HepG2 (cell line): Measurements from ENCODE around the gene ANAPC2. TPM values are rescaled to one million over a fixed set of nuclear protein-coding genes. Genes with fewer than 3 reads are reported as not detected.

ENCODE experiments used
- CENPX ChIP-seq: sonication (generic); formaldehyde crosslinking; IDR thresholded peaks from 2 replicates; pipeline ENCODE4 v1.9.0; 2021; ENCODE audit warnings: mild to moderate bottlenecking, missing genetic modification reagents, moderate library complexity
- ERF ChIP-seq: IDR thresholded peaks from 2 replicates; pipeline ENCODE4 v1.6.1; 2018; ENCODE audit warnings: missing biosample characterization, missing genetic modification reagents
- ESRRA ChIP-seq: sonication (generic); formaldehyde crosslinking; IDR thresholded peaks from 2 replicates; pipeline ENCODE4 v1.5.1; 2020; ENCODE audit warnings: mild to moderate bottlenecking, low read depth, missing genetic modification reagents
- NAIF1 ChIP-seq: sonication (generic); formaldehyde crosslinking; IDR thresholded peaks from 2 replicates; pipeline ENCODE4 v1.5.0; 2020; ENCODE audit warnings: mild to moderate bottlenecking, missing genetic modification reagents, borderline replicate concordance
- NFIB ChIP-seq: sonication (generic); formaldehyde crosslinking; IDR thresholded peaks from 2 replicates; pipeline ENCODE4 v1.9.0; 2021; ENCODE audit warnings: missing genetic modification reagents, mild to moderate bottlenecking, borderline replicate concordance
- RAD21 ChIP-seq: fragments of 450-650 bp; formaldehyde crosslinking; IDR thresholded peaks from 2 replicates; pipeline ENCODE4 v1.5.0; 2020; ENCODE audit warnings: mild to moderate bottlenecking
- SIX1 ChIP-seq: sonication (generic); formaldehyde crosslinking; IDR thresholded peaks from 2 replicates; pipeline ENCODE4 v1.4.0; 2020; ENCODE audit warnings: missing genetic modification reagents, borderline replicate concordance
- TCF7L2 ChIP-seq: IDR thresholded peaks from 2 replicates; pipeline ENCODE4 v1.6.1; 2011; ENCODE audit warnings: mild to moderate bottlenecking, low read depth, low read length, moderate library complexity
- ZFP37 ChIP-seq: sonication (generic); formaldehyde crosslinking; IDR thresholded peaks from 2 replicates; pipeline ENCODE4 v1.4.0; 2020; ENCODE audit warnings: missing genetic modification reagents, borderline replicate concordance
- ZNF274 ChIP-seq: sonication (generic); formaldehyde crosslinking; IDR thresholded peaks from 2 replicates; pipeline ENCODE4 v1.5.1; 2020; ENCODE audit warnings: mild to moderate bottlenecking, missing genetic modification reagents
- ZNF879 ChIP-seq: sonication (generic); formaldehyde crosslinking; IDR thresholded peaks from 2 replicates; pipeline ENCODE4 v1.8.1; 2023; ENCODE audit warnings: missing genetic modification reagents
- ZSCAN20 ChIP-seq: sonication (generic); formaldehyde crosslinking; IDR thresholded peaks from 2 replicates; pipeline ENCODE4 v1.4.0; 2020; ENCODE audit warnings: missing genetic modification reagents, mild to moderate bottlenecking, borderline replicate concordance
- ZSCAN21 ChIP-seq: sonication (generic); formaldehyde crosslinking; IDR thresholded peaks from 2 replicates; pipeline ENCODE4 v1.8.0; 2022; ENCODE audit warnings: mild to moderate bottlenecking, missing genetic modification reagents, moderate library complexity, borderline replicate concordance
- polyA plus RNA-seq, 8 experiments: library from polyadenylated mRNA; depleted of rRNA in 3 of 8; stranded (reverse) in 7 of 8; unstranded in 1 of 8; fragments of >200 nt; fragmentation: Illumina TruSeq in 4 of 8; extraction: Trizol in 4 of 8; gene quantifications; 2 replicates each; pipeline versions ENCODE4 v1.2.1 to v1.2.3, GENCODE V29; 2011 to 2016; ENCODE audit warnings: low read depth in 4 of 8, missing spikeins in 1 of 8, mixed read lengths in 1 of 8; ENCODE audit not compliant: insufficient read depth in 1 of 8
- total RNA-seq, 5 experiments: library from RNA; depleted of rRNA; stranded (reverse); fragments of >200 nt; fragmentation: Illumina TruSeq; extraction: Trizol; gene quantifications; 2 replicates each; pipeline ENCODE4 v1.2.3, GENCODE V29; 2016; ENCODE audit warnings: low read depth in 1 of 5
- TF ChIP-seq, protein P1 (sequence below): sonication (generic); formaldehyde crosslinking; IDR thresholded peaks from 2 replicates; pipeline ENCODE4 v1.4.0; 2020; ENCODE audit warnings: missing genetic modification reagents; ENCODE audit errors: not compliant biosample characterization
- TF ChIP-seq, protein P2 (sequence below): sonication (generic); formaldehyde crosslinking; IDR thresholded peaks from 2 replicates; pipeline ENCODE4 v1.4.0; 2020; ENCODE audit warnings: missing genetic modification reagents
- TF ChIP-seq, protein P3 (sequence below): sonication (generic); formaldehyde crosslinking; IDR thresholded peaks from 2 replicates; pipeline ENCODE4 v1.4.0; 2020; ENCODE audit warnings: mild to moderate bottlenecking, missing genetic modification reagents
- TF ChIP-seq, protein P4 (sequence below): sonication (generic); formaldehyde crosslinking; IDR thresholded peaks from 2 replicates; pipeline ENCODE4 v1.4.0; 2020; ENCODE audit warnings: missing genetic modification reagents, mild to moderate bottlenecking, borderline replicate concordance
- TF ChIP-seq, protein P5 (sequence below): sonication (generic); formaldehyde crosslinking; IDR thresholded peaks from 2 replicates; pipeline ENCODE4 v1.8.0; 2023; ENCODE audit warnings: mild to moderate bottlenecking, missing genetic modification reagents
- TF ChIP-seq, protein P6 (sequence below): sonication (generic); formaldehyde crosslinking; IDR thresholded peaks from 2 replicates; pipeline ENCODE4 v1.4.0; 2020; ENCODE audit warnings: missing genetic modification reagents

The ANAPC2 gene
- total and polyA plus RNA-seq, 2 of the 13 experiments (the other 11 are each of a cell fraction or from before 2014, with no cell fraction given): 12.3 to 15.4 TPM

DNA sequence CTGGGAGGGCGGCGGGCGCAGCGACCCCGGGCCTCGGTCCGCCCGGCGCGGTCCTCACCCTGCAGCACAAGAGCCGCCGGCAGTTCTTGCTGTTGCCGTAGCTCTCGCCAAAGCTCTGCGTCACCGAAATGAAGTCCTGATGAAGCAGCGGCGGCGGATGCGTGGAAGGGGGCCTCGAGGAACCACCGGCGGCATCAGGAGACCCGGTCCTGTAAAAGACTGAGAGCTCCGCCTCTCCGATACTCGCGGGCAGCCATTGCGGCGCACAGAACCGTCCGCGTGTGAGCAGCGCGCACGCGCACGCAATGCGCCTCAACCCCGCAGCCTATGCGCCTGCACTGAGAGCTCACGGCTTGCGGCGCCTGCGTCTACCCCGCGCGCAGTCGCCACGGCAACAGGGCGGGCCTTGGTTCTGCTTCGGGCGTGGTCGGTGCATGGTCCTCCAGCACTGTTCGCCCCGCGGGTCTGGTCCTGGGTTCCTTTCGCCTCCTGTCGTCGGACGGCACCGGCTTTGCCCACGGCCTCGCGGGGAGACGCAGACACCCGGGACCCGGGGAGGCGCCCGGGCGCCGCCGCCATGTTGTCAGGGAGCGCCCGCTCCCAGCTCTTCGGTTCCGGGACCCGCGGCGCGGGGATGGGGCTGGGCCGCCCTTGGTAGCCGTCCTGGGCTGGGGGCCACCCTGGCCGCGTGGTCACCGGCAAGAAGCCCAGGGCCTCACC, 58.7 kb downstream of the ANAPC2 start (continued):
- TF ChIP-seq ERF (CRISPR knock-in tag) (peak; percentile 50; the same call in 1 of the 2 replicates), ZSCAN20 (CRISPR knock-in tag) (peak; percentile 59), ESRRA (no peak), CENPX (CRISPR knock-in tag) (no peak), SIX1 (CRISPR knock-in tag) (no peak), RAD21 (CRISPR knock-in tag) (peak; percentile 39), TCF7L2 (no peak), ZFP37 (CRISPR knock-in tag) (no peak), ZNF879 (CRISPR knock-in tag) (0 out of 2 replicates have a peak, but pooled peaks have one; percentile 9), ZNF274 (CRISPR knock-in tag) (0 out of 2 replicates have a peak, but pooled peaks have one; percentile 26), ZSCAN21 (peak; percentile 67), NFIB (no peak), NAIF1 (peak; percentile 99)
- TF ChIP-seq, protein P1, sequence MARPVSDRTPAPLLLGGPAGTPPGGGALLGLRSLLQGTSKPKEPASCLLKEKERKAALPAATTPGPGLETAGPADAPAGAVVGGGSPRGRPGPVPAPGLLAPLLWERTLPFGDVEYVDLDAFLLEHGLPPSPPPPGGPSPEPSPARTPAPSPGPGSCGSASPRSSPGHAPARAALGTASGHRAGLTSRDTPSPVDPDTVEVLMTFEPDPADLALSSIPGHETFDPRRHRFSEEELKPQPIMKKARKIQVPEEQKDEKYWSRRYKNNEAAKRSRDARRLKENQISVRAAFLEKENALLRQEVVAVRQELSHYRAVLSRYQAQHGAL (CRISPR knock-in tag): peak; percentile 49
- TF ChIP-seq, protein P2, sequence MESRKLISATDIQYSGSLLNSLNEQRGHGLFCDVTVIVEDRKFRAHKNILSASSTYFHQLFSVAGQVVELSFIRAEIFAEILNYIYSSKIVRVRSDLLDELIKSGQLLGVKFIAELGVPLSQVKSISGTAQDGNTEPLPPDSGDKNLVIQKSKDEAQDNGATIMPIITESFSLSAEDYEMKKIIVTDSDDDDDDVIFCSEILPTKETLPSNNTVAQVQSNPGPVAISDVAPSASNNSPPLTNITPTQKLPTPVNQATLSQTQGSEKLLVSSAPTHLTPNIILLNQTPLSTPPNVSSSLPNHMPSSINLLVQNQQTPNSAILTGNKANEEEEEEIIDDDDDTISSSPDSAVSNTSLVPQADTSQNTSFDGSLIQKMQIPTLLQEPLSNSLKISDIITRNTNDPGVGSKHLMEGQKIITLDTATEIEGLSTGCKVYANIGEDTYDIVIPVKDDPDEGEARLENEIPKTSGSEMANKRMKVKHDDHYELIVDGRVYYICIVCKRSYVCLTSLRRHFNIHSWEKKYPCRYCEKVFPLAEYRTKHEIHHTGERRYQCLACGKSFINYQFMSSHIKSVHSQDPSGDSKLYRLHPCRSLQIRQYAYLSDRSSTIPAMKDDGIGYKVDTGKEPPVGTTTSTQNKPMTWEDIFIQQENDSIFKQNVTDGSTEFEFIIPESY (CRISPR knock-in tag): no peak
- TF ChIP-seq, protein P3, sequence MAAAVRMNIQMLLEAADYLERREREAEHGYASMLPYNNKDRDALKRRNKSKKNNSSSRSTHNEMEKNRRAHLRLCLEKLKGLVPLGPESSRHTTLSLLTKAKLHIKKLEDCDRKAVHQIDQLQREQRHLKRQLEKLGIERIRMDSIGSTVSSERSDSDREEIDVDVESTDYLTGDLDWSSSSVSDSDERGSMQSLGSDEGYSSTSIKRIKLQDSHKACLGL (CRISPR knock-in tag): peak; percentile 81
- TF ChIP-seq, protein P4, sequence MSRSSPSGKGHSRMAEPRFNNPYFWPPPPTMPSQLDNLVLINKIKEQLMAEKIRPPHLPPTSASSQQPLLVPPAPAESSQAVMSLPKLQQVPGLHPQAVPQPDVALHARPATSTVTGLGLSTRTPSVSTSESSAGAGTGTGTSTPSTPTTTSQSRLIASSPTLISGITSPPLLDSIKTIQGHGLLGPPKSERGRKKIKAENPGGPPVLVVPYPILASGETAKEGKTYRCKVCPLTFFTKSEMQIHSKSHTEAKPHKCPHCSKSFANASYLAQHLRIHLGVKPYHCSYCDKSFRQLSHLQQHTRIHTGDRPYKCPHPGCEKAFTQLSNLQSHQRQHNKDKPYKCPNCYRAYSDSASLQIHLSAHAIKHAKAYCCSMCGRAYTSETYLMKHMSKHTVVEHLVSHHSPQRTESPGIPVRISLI: no peak
- TF ChIP-seq, protein P5, sequence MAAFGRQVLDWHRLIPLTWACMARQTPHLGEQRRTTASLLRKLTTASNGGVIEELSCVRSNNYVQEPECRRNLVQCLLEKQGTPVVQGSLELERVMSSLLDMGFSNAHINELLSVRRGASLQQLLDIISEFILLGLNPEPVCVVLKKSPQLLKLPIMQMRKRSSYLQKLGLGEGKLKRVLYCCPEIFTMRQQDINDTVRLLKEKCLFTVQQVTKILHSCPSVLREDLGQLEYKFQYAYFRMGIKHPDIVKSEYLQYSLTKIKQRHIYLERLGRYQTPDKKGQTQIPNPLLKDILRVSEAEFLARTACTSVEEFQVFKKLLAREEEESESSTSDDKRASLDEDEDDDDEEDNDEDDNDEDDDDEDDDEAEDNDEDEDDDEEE (CRISPR knock-in tag): peak; percentile 24; the same call in 1 of the 2 replicates
- TF ChIP-seq, protein P6, sequence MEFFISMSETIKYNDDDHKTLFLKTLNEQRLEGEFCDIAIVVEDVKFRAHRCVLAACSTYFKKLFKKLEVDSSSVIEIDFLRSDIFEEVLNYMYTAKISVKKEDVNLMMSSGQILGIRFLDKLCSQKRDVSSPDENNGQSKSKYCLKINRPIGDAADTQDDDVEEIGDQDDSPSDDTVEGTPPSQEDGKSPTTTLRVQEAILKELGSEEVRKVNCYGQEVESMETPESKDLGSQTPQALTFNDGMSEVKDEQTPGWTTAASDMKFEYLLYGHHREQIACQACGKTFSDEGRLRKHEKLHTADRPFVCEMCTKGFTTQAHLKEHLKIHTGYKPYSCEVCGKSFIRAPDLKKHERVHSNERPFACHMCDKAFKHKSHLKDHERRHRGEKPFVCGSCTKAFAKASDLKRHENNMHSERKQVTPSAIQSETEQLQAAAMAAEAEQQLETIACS (CRISPR knock-in tag): peak; percentile 94
